Muscle of back (tissue), 13 donors: ENCODE data around the gene ATXN3. TPM values are rescaled to one million over a fixed set of nuclear protein-coding genes. Genes with fewer than 3 reads are reported as not detected.

Experiments used
- DNase-seq, 3 donors: peaks; one replicate each; pipeline versions ENCODE4 v3.0.0 to v3.0.0-alpha.2; 2013
- long read RNA-seq, 9 donors: transcript quantifications; one replicate each; lab custom pipeline, GENCODE V29; 2026
- polyA plus RNA-seq, 10 donors: library from polyadenylated mRNA; unstranded; fragments of 120-200 nt; gene quantifications; one replicate each; pipeline ENCODE4 v1.2.1, GENCODE V29; 2013; ENCODE audit not compliant: insufficient read length in 10 of 10

The ATXN3 gene
- 10 to 100 TPM in 9 of 10 donors, 1 to 10 TPM in 1; 9.8 to 25.2 (median 16.6) TPM for polyA plus RNA-seq
- long read RNA-seq, donor 1, result 0 reads
- long read RNA-seq, donor 2, full-length matches to known transcripts, result 2 of 2 reads
- long read RNA-seq, donor 2, partial matches to known transcripts, result 0 of 2 reads
- long read RNA-seq, donor 2, other reads (novel, unspliced or antisense), result 0 of 2 reads
- long read RNA-seq, donor 3, result 0 reads
- long read RNA-seq, donor 4, result 0 reads
- long read RNA-seq, donor 5, full-length matches to known transcripts, result 3 of 3 reads
- long read RNA-seq, donor 5, partial matches to known transcripts, result 0 of 3 reads
- long read RNA-seq, donor 5, other reads (novel, unspliced or antisense), result 0 of 3 reads
- long read RNA-seq, donor 6, full-length matches to known transcripts, result 4 of 4 reads
- long read RNA-seq, donor 6, partial matches to known transcripts, result 0 of 4 reads
- long read RNA-seq, donor 6, other reads (novel, unspliced or antisense), result 0 of 4 reads
- long read RNA-seq, donor 7, full-length matches to known transcripts, result 3 of 3 reads
- long read RNA-seq, donor 7, partial matches to known transcripts, result 0 of 3 reads
- long read RNA-seq, donor 7, other reads (novel, unspliced or antisense), result 0 of 3 reads
- long read RNA-seq, donor 8, full-length matches to known transcripts, result 2 of 2 reads
- long read RNA-seq, donor 8, partial matches to known transcripts, result 0 of 2 reads
- long read RNA-seq, donor 8, other reads (novel, unspliced or antisense), result 0 of 2 reads
- long read RNA-seq, donor 9, result 0 reads

GRCh38 chr14:92106143-92106926 lies at the start of gene ATXN3:
Gene ATXN3, minus strand, starts transcription at chr14:92106582. Its CDS starts 30 bp downstream, at chr14:92106552.
- peak; percentile 98 to 99 (median 99) for DNase-seq

- no peak for DNase-seq
These were observed 48.0 kb upstream of the ATXN3 start for GRCh38 chr14:92154283-92154942.

GRCh38 chr14:92153581-92153980 lies 47.2 kb upstream of the ATXN3 start:
- no peak for DNase-seq

GRCh38 chr14:92144708-92145107 lies 38.3 kb upstream of the ATXN3 start:
- DNase-seq, result no peak

- DNase-seq, result no peak
These were observed 37.6 kb upstream of the ATXN3 start for GRCh38 chr14:92143962-92144361.

GRCh38 chr14:92143309-92143708 lies 36.9 kb upstream of the ATXN3 start:
- DNase-seq, result no peak

- peak; percentile 25 to 68 (median 31) for DNase-seq
These were observed 28.9 kb upstream of the ATXN3 start for GRCh38 chr14:92135269-92135668.

- no peak for DNase-seq
These were observed 28.1 kb upstream of the ATXN3 start for GRCh38 chr14:92134456-92134855.

GRCh38 chr14:92122761-92123160 lies 16.4 kb upstream of the ATXN3 start:
- DNase-seq, result no peak

GRCh38 chr14:92122351-92122677 lies 15.9 kb upstream of the ATXN3 start:
- peak; percentile 15 to 83 (median 51) for DNase-seq

- peak; percentile 79 to 96 (median 88) for DNase-seq
These were observed 15.4 kb upstream of the ATXN3 start, which contains the start of the genes CPSF2 and NDUFB1 for GRCh38 chr14:92121670-92122350. Gene CPSF2, plus strand, starts transcription at chr14:92121969. Its CDS starts 9,016 bp downstream, at chr14:92130985. Gene NDUFB1, minus strand, starts transcription at chr14:92121706. Its CDS starts 4,069 bp downstream, at chr14:92117637.

GRCh38 chr14:92121207-92121669 lies 14.9 kb upstream of the ATXN3 start:
- no peak for DNase-seq

- DNase-seq, result no peak
These were observed 3.1 kb upstream of the ATXN3 start for GRCh38 chr14:92109490-92109889.

GRCh38 chr14:92108345-92109254 lies 2.2 kb upstream of the ATXN3 start:
- DNase-seq, result no peak

GRCh38 chr14:92105893-92106142 lies 564 bp downstream of the ATXN3 start:
- no peak for DNase-seq

GRCh38 chr14:92105073-92105892 lies 1.1 kb downstream of the ATXN3 start:
- no peak for DNase-seq

GRCh38 chr14:92103363-92103989 lies 2.9 kb downstream of the ATXN3 start:
- DNase-seq, result no peak

GRCh38 chr14:92099802-92100201 lies 6.6 kb downstream of the ATXN3 start:
- no peak for DNase-seq
